Peyer's patch (tissue), 4 donors: Measurements from ENCODE around the gene UBXN7. TPM values are rescaled to one million over a fixed set of nuclear protein-coding genes. Genes with fewer than 3 reads are reported as not detected.
"Not testable (repeated sequence)": the region's sequence is repeated elsewhere in the genome, so short reads cannot be mapped to it uniquely, and the experiment has no call there.

ENCODE experiments used
- DNase-seq, 3 donors: peaks; one replicate each; pipeline ENCODE4 v3.0.0-alpha.2; 2017 to 2019
- H3K27ac ChIP-seq, 4 donors: fragments of 200-600 bp; sonication (generic); one replicate each; pipeline ENCODE4 v1.5.1; 2016 to 2019
- H3K27me3 ChIP-seq, 2 donors: fragments of 200-600 bp; sonication (generic); one replicate each; pipeline ENCODE4 v1.5.1; 2019
- H3K36me3 ChIP-seq, 3 donors: fragments of 200-600 bp; sonication (generic); one replicate each; pipeline ENCODE4 v1.5.1; 2016 to 2019
- H3K4me1 ChIP-seq, 4 donors: fragments of 200-600 bp; sonication (generic); one replicate each; pipeline ENCODE4 v1.5.1; 2016 to 2019
- H3K4me3 ChIP-seq, 4 donors: fragments of 200-600 bp; sonication (generic); 1 replicate in 3 of 4; 2 replicates in 1 of 4; pipeline ENCODE4 v1.5.1; 2016 to 2019; ENCODE audit warnings: mild to moderate bottlenecking in 1 of 4
- H3K9me3 ChIP-seq, 4 donors: fragments of 200-600 bp; sonication (generic); one replicate each; pipeline ENCODE4 v1.5.1; 2016 to 2019; ENCODE audit warnings: mild to moderate bottlenecking in 1 of 4
- CTCF ChIP-seq, 6 experiments: fragments of 450-650 bp in 4 of 6; fragments of 200-600 bp in 2 of 6; sonication (generic) in 1 of 6; IDR thresholded peaks; one replicate each; pipeline ENCODE4 v1.5.1; 2017 to 2019; ENCODE audit warnings: antibody characterized with exemption in 6 of 6, mild to moderate bottlenecking in 3 of 6, moderate library complexity in 1 of 6
- POLR2A ChIP-seq, 2 donors: fragments of 450-650 bp; IDR thresholded peaks; one replicate each; pipeline ENCODE4 v1.5.1; 2017; ENCODE audit warnings: antibody characterized with exemption in 2 of 2, mild to moderate bottlenecking in 2 of 2, moderate library complexity in 2 of 2
- total RNA-seq, 4 donors: library from RNA; depleted of rRNA; stranded (reverse); fragments of >200 nt; gene quantifications; one replicate each; pipeline ENCODE4 v1.1.0, GENCODE V29; 2016

UBXN7 gene
- total RNA-seq, 4 donors from 2014 or later, result 12.3 to 64.4 (median 22.7) TPM

- TF ChIP-seq POLR2A (IDR thresholded peaks at IDR 0.05) (no peak), CTCF (IDR thresholded peaks at IDR 0.05) (no peak)
- Histone ChIP-seq H3K4me3 (no peak overlapping the region), H3K36me3 (peaks cover 0 to 42% (median 0%) of the 10 kb centered on the region in 3 donors), H3K27ac (no peak overlapping the region), H3K9me3 (no peaks in the 10 kb centered on the region), H3K4me1 (no peaks in the 10 kb centered on the region), H3K27me3 (no peaks in the 10 kb centered on the region)
- no peak for DNase-seq
These were observed 33.4 kb downstream of the UBXN7 start for GRCh38 chr3:196398782-196399181.

- no peak overlapping the region for H3K4me3 ChIP-seq
- no peaks in the 10 kb centered on the region for H3K9me3 ChIP-seq
- H3K27me3 ChIP-seq, result no peaks in the 10 kb centered on the region
- no peaks in the 10 kb centered on the region for H3K4me1 ChIP-seq
- H3K27ac ChIP-seq, result no peak overlapping the region
- no peak for TF ChIP-seq POLR2A (IDR thresholded peaks at IDR 0.05)
- TF ChIP-seq CTCF (IDR thresholded peaks at IDR 0.05), result no peak
- DNase-seq, result no peak
- H3K36me3 ChIP-seq, result peaks cover 0 to 42% (median 0%) of the 10 kb centered on the region in 3 donors
These were observed 34.3 kb downstream of the UBXN7 start for GRCh38 chr3:196397941-196398340.

DNA sequence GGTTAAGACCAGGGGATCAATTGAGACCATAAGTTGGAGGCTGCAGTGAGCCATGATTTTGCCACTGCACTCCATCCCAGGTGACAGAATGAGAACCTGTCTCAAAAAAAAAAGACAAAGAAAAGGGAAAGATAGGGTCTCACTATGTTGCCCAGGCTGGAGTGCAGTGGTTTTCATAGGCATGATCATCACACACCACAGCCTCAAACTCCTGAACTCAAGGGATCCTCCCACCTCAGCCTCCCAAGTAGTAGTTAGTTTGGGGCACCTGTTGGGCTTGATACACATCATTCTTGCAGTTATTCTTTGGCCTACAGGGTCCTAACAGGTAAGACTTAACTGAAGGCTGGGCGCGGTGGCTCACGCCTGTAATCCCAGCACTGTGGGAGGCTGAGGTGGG is 42.1 kb downstream of the UBXN7 start:
- Histone ChIP-seq H3K36me3 (peaks cover 0 to 49% (median 0%) of the 10 kb centered on the region in 3 donors), H3K27ac (no peak overlapping the region), H3K27me3 (no peaks in the 10 kb centered on the region), H3K4me3 (no peak overlapping the region), H3K4me1 (no peaks in the 10 kb centered on the region), H3K9me3 (no peaks in the 10 kb centered on the region)
- DNase-seq, result no peak
- TF ChIP-seq POLR2A (IDR thresholded peaks at IDR 0.05) (no peak), CTCF (IDR thresholded peaks at IDR 0.05) (no peak)

- no peaks in the 10 kb centered on the region for H3K4me1 ChIP-seq
- TF ChIP-seq POLR2A (IDR thresholded peaks at IDR 0.05), result no peak
- TF ChIP-seq CTCF (IDR thresholded peaks at IDR 0.05), result no peak
- no peak overlapping the region for H3K27ac ChIP-seq
- no peak overlapping the region for H3K4me3 ChIP-seq
- H3K36me3 ChIP-seq, result peaks cover 0 to 42% (median 0%) of the 10 kb centered on the region in 3 donors
- no peaks in the 10 kb centered on the region for H3K9me3 ChIP-seq
- no peak for DNase-seq
- H3K27me3 ChIP-seq, result no peaks in the 10 kb centered on the region
These were observed 43.3 kb downstream of the UBXN7 start for GRCh38 chr3:196388956-196389355.

DNA sequence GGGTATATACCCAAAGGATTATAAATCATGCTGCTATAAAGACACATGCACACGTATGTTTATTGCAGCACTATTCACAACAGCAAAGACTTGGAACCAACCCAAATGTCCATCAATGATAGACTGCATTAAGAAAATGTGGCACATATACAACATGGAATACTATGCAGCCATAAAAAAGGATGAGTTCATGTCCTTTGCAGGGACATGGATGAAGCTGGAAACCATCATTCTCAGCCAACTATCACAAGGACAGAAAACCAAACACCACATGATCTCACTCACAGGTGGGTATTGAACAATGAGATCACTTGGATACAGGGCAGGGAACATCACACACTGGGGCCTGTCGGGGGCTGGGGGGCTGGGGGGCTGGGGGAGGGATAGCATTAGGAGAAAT is 44.3 kb downstream of the UBXN7 start:
- H3K4me1 ChIP-seq, H3K4me3 ChIP-seq, DNase-seq, H3K27me3 ChIP-seq, H3K9me3 ChIP-seq, H3K27ac ChIP-seq: not testable (repeated sequence)
- peaks cover 0 to 42% (median 0%) of the 10 kb centered on the region in 3 donors for H3K36me3 ChIP-seq

DNA sequence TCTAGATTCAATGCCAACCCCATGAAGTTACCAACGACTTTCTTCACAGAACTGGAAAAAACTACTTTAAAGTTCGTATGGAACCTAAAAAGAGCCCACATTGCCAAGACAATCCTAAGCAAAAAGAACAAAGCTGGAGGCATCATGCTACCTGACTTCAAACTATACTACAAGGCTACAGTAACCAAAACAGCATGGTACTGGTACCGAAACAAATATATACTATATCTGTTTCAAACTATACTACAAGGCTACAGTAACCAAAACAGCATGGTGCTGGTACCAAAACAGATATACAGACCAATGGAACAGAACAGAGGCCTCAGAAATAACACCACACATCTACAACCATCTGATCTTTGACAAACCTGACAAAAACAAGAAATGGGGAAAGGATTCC is 45.4 kb downstream of the UBXN7 start:
- not testable (repeated sequence) for H3K4me1 ChIP-seq, H3K27me3 ChIP-seq, DNase-seq, H3K27ac ChIP-seq, H3K4me3 ChIP-seq, H3K9me3 ChIP-seq
- H3K36me3 ChIP-seq, result peaks cover 0 to 30% (median 0%) of the 10 kb centered on the region in 3 donors

GRCh38 chr3:196386034-196386433 is 46.2 kb downstream of the UBXN7 start:
- H3K9me3 ChIP-seq, H3K4me1 ChIP-seq, H3K4me3 ChIP-seq, DNase-seq, H3K27me3 ChIP-seq, H3K27ac ChIP-seq: not testable (repeated sequence)
- H3K36me3 ChIP-seq, result peaks cover 0 to 22% (median 0%) of the 10 kb centered on the region in 3 donors

GRCh38 chr3:196385446-196385845 is 46.8 kb downstream of the UBXN7 start:
- peaks cover 0 to 17% (median 0%) of the 10 kb centered on the region in 3 donors for H3K36me3 ChIP-seq
- H3K27ac ChIP-seq, H3K4me1 ChIP-seq, H3K9me3 ChIP-seq, H3K4me3 ChIP-seq, H3K27me3 ChIP-seq, DNase-seq: not testable (repeated sequence)
